ENCODE data around the gene RBP2. TPM values are rescaled to one million over a fixed set of nuclear protein-coding genes. Genes with fewer than 3 reads are reported as not detected.

Gene RBP2
- total RNA-seq, 2 donors from 2014 or later: not detected

DNA sequence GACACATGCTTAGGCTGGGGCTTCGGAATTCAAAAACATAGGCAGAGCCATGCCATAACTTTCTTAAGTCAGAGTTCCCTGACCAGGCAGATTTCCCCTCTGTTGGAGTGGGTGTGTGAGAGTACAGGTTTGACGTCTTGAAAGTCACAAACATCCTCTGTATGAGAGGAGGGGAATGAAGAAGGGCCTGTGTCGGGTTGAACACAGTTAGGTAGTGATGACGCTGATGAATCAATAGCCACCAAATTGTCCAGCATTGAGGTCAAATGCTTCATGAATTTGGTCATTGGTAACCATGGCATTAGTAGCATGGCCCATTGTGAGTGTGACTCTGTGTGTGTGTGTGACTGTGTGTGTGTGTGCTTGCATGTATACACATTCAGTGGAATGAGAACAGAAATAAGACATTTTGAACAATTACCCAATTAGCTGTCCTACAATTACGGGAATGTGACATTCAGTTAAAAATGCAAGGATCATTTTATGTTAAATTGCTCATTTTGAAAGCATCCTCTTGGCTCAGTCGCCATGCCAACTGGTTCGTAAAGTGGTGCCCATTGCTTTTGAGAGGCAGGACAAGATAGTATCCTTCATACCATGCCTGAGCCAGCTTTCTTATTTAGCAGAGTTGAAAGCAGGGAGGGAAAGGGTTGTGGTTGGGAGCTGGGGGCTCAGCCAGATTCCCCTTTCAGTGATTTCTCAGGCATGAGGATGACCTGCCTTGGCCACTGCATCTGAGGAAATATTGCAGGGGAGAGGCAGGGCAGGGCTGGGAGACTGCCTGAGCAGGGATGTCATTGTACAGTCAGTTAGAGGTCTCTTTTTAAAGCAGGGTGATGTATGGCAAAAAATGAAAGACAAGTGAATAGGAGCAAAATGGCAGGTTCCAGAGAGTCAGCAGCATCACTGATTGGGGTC is 35.4 kb downstream of the RBP2 start:
- TF ChIP-seq CTCF (IDR thresholded peaks at IDR 0.05): no peak
- DNase-seq (ENCODE audit: low spot score): no peak
- Histone ChIP-seq H3K36me3 (no peaks in the 10 kb centered on the region), H3K9me3 (no peaks in the 10 kb centered on the region), H3K4me1 (ENCODE audit: control insufficient read depth in 1 of 2, low read depth in 2 of 2) (no peaks in the 10 kb centered on the region), H3K27ac (no peak overlapping the region), H3K27me3 (replicated peaks; ENCODE audit: insufficient read depth) (no peaks in the 10 kb centered on the region), H3K4me3 (no peak overlapping the region)
- no peak for ATAC-seq (ENCODE audit: insufficient number of reproducible peaks, low FRiP score, low read depth)

- H3K4me3 ChIP-seq: no peak overlapping the region
- no peaks in the 10 kb centered on the region for H3K9me3 ChIP-seq
- no peak overlapping the region for H3K27ac ChIP-seq
- H3K27me3 ChIP-seq (replicated peaks; ENCODE audit: insufficient read depth): no peaks in the 10 kb centered on the region
- DNase-seq (ENCODE audit: low spot score): no peak
- no peak for ATAC-seq (ENCODE audit: insufficient number of reproducible peaks, low FRiP score, low read depth)
- H3K36me3 ChIP-seq: no peaks in the 10 kb centered on the region
- no peaks in the 10 kb centered on the region for H3K4me1 ChIP-seq (ENCODE audit: control insufficient read depth in 1 of 2, low read depth in 2 of 2)
- no peak for TF ChIP-seq CTCF (IDR thresholded peaks at IDR 0.05)
Observed at GRCh38 chr3:139439278-139439677, 37.0 kb downstream of the RBP2 start.

- no peak overlapping the region for H3K27ac ChIP-seq
- no peak for DNase-seq (ENCODE audit: low spot score)
Observed at GRCh38 chr3:139434764-139435307, 41.5 kb downstream of the RBP2 start.

DNA sequence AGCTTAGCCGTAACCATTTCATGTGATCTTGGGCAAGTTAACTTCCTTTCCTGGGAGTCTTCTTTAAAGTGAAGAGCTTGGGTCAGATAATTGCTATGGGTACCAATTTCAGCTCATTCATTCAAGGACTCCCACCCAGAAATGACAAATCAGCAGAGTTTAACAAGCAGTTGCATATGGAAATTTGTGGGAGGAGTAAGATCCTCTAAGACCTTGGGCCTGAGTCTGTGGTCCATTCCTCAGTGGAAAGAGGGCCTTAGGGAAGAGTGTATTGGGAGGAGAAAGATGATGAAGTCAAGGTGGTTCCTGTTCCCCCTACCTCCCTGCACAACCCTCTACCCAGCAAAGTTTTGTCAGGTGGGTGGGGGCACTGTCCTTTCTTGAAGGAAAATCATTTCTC is 42.1 kb downstream of the RBP2 start:
- H3K36me3 ChIP-seq: no peaks in the 10 kb centered on the region
- DNase-seq (ENCODE audit: low spot score) (no peak), ATAC-seq (ENCODE audit: insufficient number of reproducible peaks, low FRiP score, low read depth) (no peak)
- H3K4me3 ChIP-seq: no peak overlapping the region
- H3K27ac ChIP-seq: no peak overlapping the region
- no peaks in the 10 kb centered on the region for H3K4me1 ChIP-seq (ENCODE audit: control insufficient read depth in 1 of 2, low read depth in 2 of 2)
- no peaks in the 10 kb centered on the region for H3K9me3 ChIP-seq
- no peak for TF ChIP-seq CTCF (IDR thresholded peaks at IDR 0.05)
- H3K27me3 ChIP-seq (replicated peaks; ENCODE audit: insufficient read depth): no peaks in the 10 kb centered on the region

More at GRCh38 chr3:139434764-139435307, 41.5 kb downstream of the RBP2 start:
- H3K4me3 ChIP-seq: no peak overlapping the region
- no peaks in the 10 kb centered on the region for H3K4me1 ChIP-seq (ENCODE audit: control insufficient read depth in 1 of 2, low read depth in 2 of 2)
- no peaks in the 10 kb centered on the region for H3K27me3 ChIP-seq (replicated peaks; ENCODE audit: insufficient read depth)
- no peaks in the 10 kb centered on the region for H3K36me3 ChIP-seq
- no peak for ATAC-seq (ENCODE audit: insufficient number of reproducible peaks, low FRiP score, low read depth)
- H3K9me3 ChIP-seq: no peaks in the 10 kb centered on the region
- TF ChIP-seq CTCF (IDR thresholded peaks at IDR 0.05): no peak

DNA sequence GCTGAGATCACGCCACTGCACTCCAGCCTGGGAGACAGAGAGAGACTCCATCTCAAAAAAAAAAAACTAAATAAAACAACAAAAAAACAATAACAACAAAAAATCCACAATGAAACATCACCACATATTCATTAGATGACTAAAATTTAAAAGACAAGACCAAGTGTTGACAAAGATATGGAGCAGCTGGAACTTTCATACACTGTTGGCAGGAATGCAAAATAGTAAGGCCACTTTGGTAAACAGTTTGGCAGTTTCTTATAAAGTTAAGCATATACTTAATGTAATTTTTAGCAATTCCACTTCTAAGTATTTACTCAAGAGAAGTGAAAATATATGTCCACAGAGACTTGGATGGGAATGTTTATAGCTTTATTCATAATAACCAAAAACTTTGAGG is 43.2 kb downstream of the RBP2 start:
- Histone ChIP-seq H3K27ac (no peak overlapping the region), H3K27me3 (replicated peaks; ENCODE audit: insufficient read depth) (no peaks in the 10 kb centered on the region), H3K36me3 (no peaks in the 10 kb centered on the region), H3K4me3 (no peak overlapping the region), H3K9me3 (no peaks in the 10 kb centered on the region), H3K4me1 (ENCODE audit: control insufficient read depth in 1 of 2, low read depth in 2 of 2) (no peaks in the 10 kb centered on the region)
- no peak for DNase-seq (ENCODE audit: low spot score)
- no peak for TF ChIP-seq CTCF (IDR thresholded peaks at IDR 0.05)
- ATAC-seq (ENCODE audit: insufficient number of reproducible peaks, low FRiP score, low read depth): no peak

All from thoracic aorta (tissue), 2 donors.